OCI-LY1 (cell line): ENCODE measurements around the gene RELA.

Experiments
- CTCF ChIP-seq: fragments of 200-600 bp; sonication (generic), shearing (Covaris generic); IDR thresholded peaks from 2 replicates; pipeline ENCODE4 v1.5.1; 2017; ENCODE audit warnings: mild to moderate bottlenecking, antibody characterized with exemption, low read length, moderate library complexity, mixed read lengths
- EZH2 ChIP-seq: fragments of 200-600 bp; sonication (generic), shearing (Covaris generic); IDR thresholded peaks from 2 replicates; pipeline ENCODE4 v1.8.0; 2017; ENCODE audit warnings: borderline replicate concordance, mixed run types, mild to moderate bottlenecking, antibody characterized with exemption, low read length, moderate library complexity, mixed read lengths

- TF ChIP-seq EZH2 (no peak), CTCF (no peak)
Observed at GRCh38 chr11:65662247-65662798, 393 bp downstream of the RELA start.
